GM12801 (cell line): ENCODE data around the gene NRBP1.

Source experiments
- CTCF ChIP-seq: IDR thresholded peaks from one replicate; pipeline ENCODE4 v1.5.1; 2011; ENCODE audit warnings: control low read depth; ENCODE audit not compliant: insufficient read length; ENCODE audit errors: extremely low read depth

The NRBP1 gene

GRCh38 chr2:27485496-27485895 lies 57.1 kb downstream of the NRBP1 start:
- no peak for TF ChIP-seq CTCF

- no peak for TF ChIP-seq CTCF
These were observed 60.7 kb downstream of the NRBP1 start for GRCh38 chr2:27489118-27489497.

GRCh38 chr2:27489498-27490397 lies 61.3 kb downstream of the NRBP1 start, which contains the start of gene IFT172:
Gene IFT172 (minus strand): TSS chr2:27489743. CDS start chr2:27489653, 90 bp downstream.
- no peak for TF ChIP-seq CTCF
